ENCODE data around the gene IFNL1. TPM values are rescaled to one million over a fixed set of nuclear protein-coding genes. Genes with fewer than 3 reads are reported as not detected.

The IFNL1 gene
- total and polyA plus RNA-seq, 2 donors (not counting 3 experiments of a cell fraction or from before 2014, with no cell fraction given) = not detected

DNA sequence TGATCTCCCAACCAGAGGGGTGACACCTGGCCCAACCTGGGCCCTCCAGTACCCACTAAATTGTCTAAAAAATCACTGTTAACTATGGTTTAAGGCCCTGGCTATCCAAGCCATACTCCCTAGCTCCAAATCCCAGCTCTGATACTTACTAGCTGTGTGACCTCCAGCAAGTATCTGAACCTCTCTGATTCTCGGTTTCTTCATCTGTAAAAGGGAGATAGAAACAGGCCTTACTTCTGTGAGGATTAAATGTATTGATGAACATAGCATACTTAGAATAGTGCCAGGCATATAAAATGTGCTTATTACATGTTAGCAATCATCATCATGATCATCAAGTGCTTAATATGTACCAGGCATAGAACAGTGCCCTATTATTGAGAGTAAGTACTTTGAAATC is 19.7 kb downstream of the IFNL1 start:
- no peak overlapping the region for H3K9ac ChIP-seq (replicated peaks; ENCODE audit: extremely low read depth, insufficient read depth, low read length)
- CTCF ChIA-PET = interaction anchor here (1.4 kb wide), 1 partner anchor 12 kb away, joined by 5 read pairs; no protein-coding TSS in a partner anchor
- intact Hi-C loops (cut with micrococcal nuclease) (no loop called here), dilution Hi-C loops (cut with MboI; ENCODE audit: extremely low pct_ligation_motif_present, low sequenced_read_pairs) (no loop called here)
- TF ChIP-seq, protein P1, sequence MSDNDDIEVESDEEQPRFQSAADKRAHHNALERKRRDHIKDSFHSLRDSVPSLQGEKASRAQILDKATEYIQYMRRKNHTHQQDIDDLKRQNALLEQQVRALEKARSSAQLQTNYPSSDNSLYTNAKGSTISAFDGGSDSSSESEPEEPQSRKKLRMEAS (IDR thresholded peaks at IDR 0.05; ENCODE audit: insufficient read depth, insufficient read length) = no peak
- TF ChIP-seq FOS (IDR thresholded peaks at IDR 0.05; ENCODE audit: borderline replicate concordance, insufficient read depth, low read length) (no peak), GATA2 (IDR thresholded peaks at IDR 0.05; ENCODE audit: insufficient read depth, insufficient read length, low read depth, low read length) (no peak), EZH2 (IDR thresholded peaks at IDR 0.05; ENCODE audit: borderline replicate concordance, low read depth, low read length, severe bottlenecking) (no peak), POLR2AphosphoS5 (IDR thresholded peaks at IDR 0.05; ENCODE audit: insufficient read depth, low read depth, low read length) (no peak), JUN (IDR thresholded peaks at IDR 0.05; ENCODE audit: borderline replicate concordance, insufficient read depth, insufficient read length, low read depth) (no peak), MYC (IDR thresholded peaks at IDR 0.05; ENCODE audit: low read depth, low read length) (no peak), POLR2A (IDR thresholded peaks at IDR 0.05; ENCODE audit: low read depth, low read length) (no peak)
- TF ChIP-seq, protein P2, sequence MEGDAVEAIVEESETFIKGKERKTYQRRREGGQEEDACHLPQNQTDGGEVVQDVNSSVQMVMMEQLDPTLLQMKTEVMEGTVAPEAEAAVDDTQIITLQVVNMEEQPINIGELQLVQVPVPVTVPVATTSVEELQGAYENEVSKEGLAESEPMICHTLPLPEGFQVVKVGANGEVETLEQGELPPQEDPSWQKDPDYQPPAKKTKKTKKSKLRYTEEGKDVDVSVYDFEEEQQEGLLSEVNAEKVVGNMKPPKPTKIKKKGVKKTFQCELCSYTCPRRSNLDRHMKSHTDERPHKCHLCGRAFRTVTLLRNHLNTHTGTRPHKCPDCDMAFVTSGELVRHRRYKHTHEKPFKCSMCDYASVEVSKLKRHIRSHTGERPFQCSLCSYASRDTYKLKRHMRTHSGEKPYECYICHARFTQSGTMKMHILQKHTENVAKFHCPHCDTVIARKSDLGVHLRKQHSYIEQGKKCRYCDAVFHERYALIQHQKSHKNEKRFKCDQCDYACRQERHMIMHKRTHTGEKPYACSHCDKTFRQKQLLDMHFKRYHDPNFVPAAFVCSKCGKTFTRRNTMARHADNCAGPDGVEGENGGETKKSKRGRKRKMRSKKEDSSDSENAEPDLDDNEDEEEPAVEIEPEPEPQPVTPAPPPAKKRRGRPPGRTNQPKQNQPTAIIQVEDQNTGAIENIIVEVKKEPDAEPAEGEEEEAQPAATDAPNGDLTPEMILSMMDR (IDR thresholded peaks at IDR 0.05; ENCODE audit: extremely low read depth in 1 of 2, insufficient read depth in 1 of 2, low read depth in 1 of 2, low read length in 2 of 2) = no peak
- no peaks in the 10 kb centered on the region for H3K9me3 ChIP-seq (replicated peaks; ENCODE audit: control insufficient read depth, insufficient read depth, low read length)
- peaks cover 0 to 3% of the 10 kb centered on the region in 2 experiments for H3K27me3 ChIP-seq (ENCODE audit: control insufficient read depth in 2 of 2, insufficient read depth in 2 of 2, low read length in 2 of 2)
- FAIRE-seq (no peak), DNase-seq (ENCODE audit: low read depth, low spot score) (no peak)
- no peaks in the 10 kb centered on the region for H4K20me1 ChIP-seq (replicated peaks; ENCODE audit: control insufficient read depth, extremely low read depth, insufficient read depth, low read length)
- H3K27ac ChIP-seq (ENCODE audit: insufficient read depth, low read depth, low read length) = no peak overlapping the region
- H3K4me2 ChIP-seq (ENCODE audit: insufficient read depth, low read length) = no peak overlapping the region
- no peak overlapping the region for H2AFZ ChIP-seq (ENCODE audit: low read depth, low read length)
- H3K79me2 ChIP-seq (ENCODE audit: control insufficient read depth, insufficient read depth, low read length) = no peaks in the 10 kb centered on the region
- POLR2A ChIA-PET = no interaction called here
- no peak overlapping the region for H3K4me3 ChIP-seq (replicated peaks in 1 of 3; ENCODE audit: insufficient read depth in 1 of 3, low read depth in 1 of 3, low read length in 3 of 3)
- no peaks in the 10 kb centered on the region for H3K9me1 ChIP-seq (replicated peaks; ENCODE audit: control insufficient read depth, extremely low read depth, insufficient read depth, low read length)
- no TSS peak for BruUV-seq (replicated peaks)
- H3K4me1 ChIP-seq (ENCODE audit: control insufficient read depth, extremely low read depth, insufficient read depth, low read length) = peaks cover 5% of the 10 kb centered on the region
- no peaks in the 10 kb centered on the region for H3K36me3 ChIP-seq (ENCODE audit: control insufficient read depth in 2 of 2, extremely low read depth in 1 of 2, insufficient read depth in 2 of 2, low read length in 2 of 2)

Measured in endothelial cell of umbilical vein (primary cell).